Right lobe of liver (tissue), 4 donors: Measurements from ENCODE around the gene RNF34.

Experiments used
- CTCF ChIP-seq, 4 donors: fragments of 200-600 bp in 3 of 4; fragments of 450-650 bp in 1 of 4; IDR thresholded peaks; one replicate each; pipeline versions ENCODE4 v1.5.1 to v1.8.0; 2016 to 2022; ENCODE audit warnings: antibody characterized with exemption in 4 of 4, mild to moderate bottlenecking in 2 of 4
- POLR2A ChIP-seq: fragments of 450-650 bp; IDR thresholded peaks from one replicate; pipeline ENCODE4 v1.6.1; 2017; ENCODE audit warnings: antibody characterized with exemption, mild to moderate bottlenecking
- donor health status: DM: no; HTN: no; CAD: no.
- donor health status: DM: no; HTN: no; CAD: no.
- donor health status: DM: no; HTN: yes; CAD: no.

DNA sequence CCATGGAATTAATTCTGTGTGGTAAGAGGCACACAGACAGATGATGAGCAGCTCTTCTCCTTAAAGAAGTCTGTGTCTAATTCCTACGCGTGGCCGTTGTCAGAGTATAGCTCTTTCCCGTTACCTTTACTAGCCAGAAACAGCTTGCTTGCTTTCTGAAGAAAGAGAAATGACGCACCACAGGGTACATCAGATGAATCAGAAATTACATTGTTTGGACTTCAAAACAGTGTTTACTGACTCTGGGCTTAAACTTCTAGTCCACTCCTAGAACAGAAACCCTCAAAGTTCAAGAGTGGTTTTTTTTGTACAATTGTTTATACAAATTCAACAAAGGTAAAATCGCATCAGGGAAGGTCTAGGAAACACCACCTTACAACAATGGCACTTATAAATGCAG, 29.0 kb downstream of the RNF34 start:
- TF ChIP-seq CTCF (IDR thresholded peaks at IDR 0.05): no peak
- TF ChIP-seq POLR2A: no peak
